Left renal cortex interstitium (tissue), 4 donors: ENCODE results near the gene LCP1. TPM values are rescaled to one million over a fixed set of nuclear protein-coding genes. Genes with fewer than 3 reads are reported as not detected.
"Not testable (repeated sequence)": the region's sequence is repeated elsewhere in the genome, so short reads cannot be mapped to it uniquely, and the experiment has no call there.

Experiments
- DNase-seq, 4 donors: peaks; one replicate each; pipeline ENCODE4 v3.0.0-alpha.2; 2013; ENCODE audit warnings: low read depth in 4 of 4, low spot score in 2 of 4, missing footprints in 1 of 4
- polyA plus RNA-seq, 4 donors: library from polyadenylated mRNA; unstranded; fragments of 120-200 nt; gene quantifications; one replicate each; pipeline ENCODE4 v1.2.1, GENCODE V29; 2013; ENCODE audit not compliant: insufficient read length in 4 of 4

Gene LCP1
- polyA plus RNA-seq, 4 donors, result 6.5 to 13.2 (median 10.5) TPM

DNA sequence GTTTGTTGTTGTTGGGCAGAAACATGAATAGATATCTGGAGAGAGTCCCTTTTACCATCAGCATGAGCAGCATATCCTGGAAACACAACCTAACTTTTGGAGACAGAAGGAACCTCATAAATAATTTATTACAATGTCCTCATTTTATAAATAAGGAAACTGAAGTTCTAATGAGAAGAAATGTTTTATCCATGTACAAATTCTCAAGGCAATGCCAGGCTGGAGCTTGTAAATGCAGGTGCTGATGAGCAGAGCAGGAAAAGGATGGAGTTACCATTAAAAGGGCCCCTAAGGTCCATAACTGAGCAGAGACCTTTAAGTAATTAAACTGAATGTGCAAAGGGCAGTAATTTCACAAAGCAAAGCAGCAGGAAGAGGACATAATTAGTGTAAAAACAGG lies 17.3 kb downstream of the LCP1 start:
- DNase-seq, result no peak

DNA sequence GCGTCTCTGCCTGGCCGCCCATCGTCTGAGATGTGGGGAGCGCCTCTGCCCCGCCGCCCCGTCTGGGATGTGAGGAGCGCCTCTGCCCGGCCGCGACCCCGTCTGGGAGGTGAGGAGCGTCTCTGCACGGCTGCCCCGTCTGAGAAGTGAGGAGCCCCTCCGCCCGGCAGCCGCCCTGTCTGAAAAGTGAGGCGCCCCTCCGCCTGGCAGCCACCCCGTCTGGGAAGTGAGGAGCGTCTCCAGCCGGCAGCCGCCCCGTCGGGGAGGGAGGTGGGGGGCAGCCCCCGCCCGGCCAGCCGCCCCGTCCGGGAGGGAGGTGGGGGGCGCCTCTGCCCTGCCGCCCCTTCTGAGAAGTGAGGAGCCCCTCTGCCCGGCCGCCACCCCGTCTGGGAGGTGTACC lies 19.2 kb downstream of the LCP1 start:
- not testable (repeated sequence) for DNase-seq

DNA sequence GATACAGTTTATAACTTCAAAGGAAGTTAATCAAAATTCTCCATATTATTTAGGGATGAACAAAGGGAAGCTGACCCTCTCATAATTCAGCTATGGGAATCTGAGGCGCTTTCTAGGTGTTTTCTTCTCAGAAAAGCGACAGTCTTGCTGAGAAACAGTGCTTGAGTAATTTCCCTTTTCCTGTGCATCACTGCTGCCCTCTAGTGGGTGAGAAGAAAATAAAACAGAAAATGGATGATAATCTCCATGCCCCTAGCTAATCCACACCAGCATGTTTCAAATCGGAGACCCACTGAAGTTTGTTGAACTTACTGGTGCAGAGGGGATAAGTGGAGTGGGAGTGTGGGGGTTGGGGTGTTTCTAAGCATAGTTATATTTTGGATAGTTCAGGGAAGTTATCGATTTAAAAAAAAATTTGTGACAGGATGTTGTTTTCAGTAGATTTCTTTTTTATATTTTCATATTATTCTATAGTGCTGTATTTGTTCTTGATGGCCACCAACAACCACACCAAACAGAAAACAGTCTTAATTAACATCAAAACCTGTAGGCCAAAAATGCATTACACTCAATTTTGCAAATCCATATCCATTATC lies 21.4 kb downstream of the LCP1 start:
- DNase-seq, result peak in 2 of 4 donors; percentile 48 to 73

DNA sequence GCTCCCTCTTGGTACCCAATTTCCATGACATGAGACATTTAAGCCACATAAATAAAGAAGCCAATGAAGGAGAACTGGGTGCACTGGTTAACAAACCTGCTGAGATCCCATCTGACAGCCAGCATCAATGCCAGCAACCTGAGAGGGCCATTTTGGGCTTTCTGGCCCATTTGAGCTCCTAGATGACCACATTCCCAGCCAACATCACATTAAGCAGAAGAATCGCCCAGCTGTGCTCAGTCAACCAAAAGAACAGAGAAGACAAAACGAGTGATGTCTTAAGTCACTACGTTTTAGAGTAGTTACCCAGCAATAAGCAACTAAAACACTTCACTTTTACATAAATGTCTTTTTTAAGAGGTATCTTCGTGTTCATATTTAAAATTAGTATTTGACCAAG lies 21.9 kb downstream of the LCP1 start:
- DNase-seq, result no peak

DNA sequence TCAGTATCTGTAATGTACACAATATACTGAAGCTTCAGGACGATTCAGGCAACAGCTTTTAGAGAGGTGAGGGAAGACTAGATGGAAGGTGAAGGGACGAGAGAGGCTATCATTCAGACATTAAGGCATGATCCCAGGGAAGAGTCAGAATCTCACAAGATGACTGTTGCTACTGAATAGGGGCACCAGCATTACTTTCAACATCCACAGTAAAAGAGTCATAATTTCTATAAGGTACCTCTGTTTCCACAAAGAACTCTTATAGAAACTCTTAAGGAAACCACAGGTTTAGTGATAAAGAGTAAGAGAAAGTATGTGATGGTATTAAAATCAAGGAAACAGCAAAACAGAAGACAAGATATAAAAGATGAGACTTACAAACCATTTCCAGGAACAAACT lies 23.0 kb downstream of the LCP1 start:
- no peak for DNase-seq

DNA sequence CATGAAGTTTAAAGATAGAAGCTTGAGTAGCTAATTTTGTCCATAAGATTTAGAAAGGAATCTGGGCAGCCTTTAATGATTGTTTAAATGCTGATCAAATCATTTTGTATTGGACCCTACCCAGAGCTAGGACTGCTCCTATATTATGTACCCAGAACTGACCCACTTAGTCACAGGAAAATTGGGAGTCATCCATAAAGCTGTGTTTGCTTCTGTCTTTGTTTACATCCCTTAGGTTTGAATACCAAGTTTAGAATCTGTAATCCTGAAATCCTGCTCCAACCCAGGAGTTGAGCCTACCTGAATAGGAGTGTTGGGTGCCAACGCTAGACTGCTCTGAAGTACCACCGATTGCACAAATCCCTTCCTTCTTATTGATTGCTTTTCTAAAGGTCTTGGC lies 23.8 kb downstream of the LCP1 start:
- DNase-seq, result no peak

DNA sequence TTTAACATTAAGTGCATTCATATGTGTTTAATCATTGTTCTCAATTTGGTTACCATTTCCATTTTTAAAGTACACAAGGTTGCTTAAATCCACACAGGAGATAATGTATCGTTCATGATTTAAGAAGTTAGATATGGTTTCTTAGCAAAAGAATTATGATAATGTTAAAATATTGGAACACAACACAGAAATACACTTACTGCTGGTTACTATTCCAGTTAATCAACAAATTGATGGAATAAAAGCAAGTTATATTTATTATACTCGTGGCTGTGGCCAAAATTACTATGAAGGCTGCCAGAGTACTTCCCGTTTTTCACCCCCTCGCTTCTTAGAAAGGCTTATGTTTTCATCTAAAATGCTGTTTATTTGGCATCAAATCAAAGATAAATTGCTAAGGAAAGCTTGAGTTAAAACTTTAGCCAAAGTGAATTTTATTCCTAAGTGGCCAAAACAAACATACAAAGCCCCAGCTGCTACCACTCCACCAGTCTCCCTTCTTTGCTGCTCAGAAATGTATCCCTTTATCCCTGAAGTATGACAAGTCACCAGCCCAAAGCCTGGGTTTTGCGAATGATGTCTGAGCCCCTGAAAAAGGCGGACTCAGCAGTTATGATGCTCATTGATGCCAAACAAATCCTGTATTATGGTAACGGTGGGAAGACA lies 27.7 kb downstream of the LCP1 start:
- DNase-seq, result peak in 1 of 4 donors; percentile 47

DNA sequence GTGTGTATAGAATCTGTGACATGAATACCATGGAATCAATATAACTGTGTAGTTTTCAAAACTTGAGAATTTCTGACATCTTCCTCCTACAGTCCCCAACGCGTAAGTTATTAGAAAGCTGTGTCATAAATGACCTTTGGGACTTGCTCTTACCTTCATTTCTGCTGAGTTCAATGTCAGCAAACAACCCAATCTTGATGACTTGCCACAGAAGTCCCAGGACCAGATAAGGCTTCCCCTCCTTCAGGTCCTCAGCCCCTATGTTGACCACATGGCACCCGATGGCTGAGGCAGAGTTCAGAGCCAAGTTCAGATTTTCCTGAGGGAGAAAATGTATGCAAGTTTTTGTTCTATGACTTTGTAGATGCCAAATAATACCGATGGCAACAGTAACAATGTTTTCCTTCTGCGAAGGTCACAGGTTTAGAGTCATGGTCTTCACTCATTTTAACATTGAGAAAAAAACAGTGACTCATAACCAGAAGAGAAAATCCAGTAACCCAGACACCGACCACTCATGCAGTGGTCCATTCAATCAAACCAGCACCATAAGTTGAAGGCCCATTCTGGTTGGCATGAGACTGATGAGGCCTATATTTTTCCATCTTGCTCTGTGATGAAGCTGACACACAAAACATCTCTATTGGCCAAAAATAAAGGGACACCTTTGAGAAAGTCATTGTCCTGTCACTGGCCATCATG lies 29.2 kb downstream of the LCP1 start:
- DNase-seq, result no peak

DNA sequence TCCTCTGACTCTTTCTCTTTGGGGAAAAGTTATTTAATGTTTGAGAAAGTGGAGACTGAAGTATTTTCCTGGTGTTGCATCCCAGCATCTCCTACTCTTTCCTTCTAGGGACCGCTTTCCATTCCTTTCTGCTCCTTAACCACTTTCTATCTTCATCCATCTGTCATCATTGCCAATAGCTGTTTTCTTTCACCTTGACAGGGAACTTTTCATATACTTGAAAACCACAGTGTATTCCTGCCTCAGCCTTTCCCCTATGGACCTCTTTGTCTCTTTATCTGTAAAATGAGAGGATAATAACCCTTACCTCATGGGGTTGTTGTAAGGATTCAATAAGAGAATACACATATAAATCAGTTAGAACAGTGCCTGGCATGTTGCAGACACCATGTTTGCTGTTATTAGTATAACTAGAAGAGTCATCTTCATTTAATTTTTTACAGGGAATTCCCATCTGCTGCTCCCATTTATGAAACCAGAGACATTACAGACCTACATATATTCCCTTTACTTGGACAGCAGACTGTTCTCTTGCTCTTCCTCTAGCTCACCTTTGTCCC lies 31.8 kb downstream of the LCP1 start:
- no peak for DNase-seq

DNA sequence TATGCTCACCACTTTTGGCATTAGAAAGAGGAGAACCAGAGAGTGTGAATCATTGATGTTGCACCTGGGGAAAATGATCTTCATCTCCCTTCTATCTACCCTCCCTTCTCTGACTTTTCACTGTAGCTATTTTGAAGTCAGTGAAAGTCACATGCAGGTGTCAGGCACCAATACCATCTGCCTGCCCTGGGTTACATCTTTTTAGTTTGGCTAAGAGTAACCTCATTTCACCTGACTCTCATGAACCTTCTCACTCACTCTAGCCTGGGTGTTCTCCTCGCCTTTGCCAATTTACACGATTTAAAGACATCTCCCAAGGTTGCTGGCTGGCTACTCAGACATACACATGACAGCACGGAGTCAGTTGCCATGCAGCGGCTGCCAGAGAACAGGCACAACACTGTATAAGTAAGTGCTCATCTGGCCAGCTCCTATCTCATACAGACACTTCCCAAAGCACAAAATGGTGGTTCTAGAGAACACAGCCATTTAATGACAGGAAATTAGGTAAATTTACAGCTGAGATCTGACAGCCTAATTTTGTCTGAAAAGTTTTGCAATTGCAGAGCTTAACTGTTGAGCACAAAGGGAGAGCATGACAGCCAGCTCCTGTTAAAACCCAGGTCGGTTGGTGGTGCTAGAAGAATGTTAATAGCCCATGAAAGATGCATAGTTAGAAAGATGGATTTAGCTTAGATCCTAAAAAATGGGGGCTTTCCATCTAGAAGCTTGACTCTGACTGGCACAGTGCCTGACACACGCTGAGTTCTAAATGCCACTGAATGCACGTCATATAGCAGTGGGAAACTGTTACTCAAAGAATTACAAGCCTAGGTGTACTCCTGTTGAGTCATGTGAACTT lies 32.5 kb downstream of the LCP1 start:
- no peak for DNase-seq

DNA sequence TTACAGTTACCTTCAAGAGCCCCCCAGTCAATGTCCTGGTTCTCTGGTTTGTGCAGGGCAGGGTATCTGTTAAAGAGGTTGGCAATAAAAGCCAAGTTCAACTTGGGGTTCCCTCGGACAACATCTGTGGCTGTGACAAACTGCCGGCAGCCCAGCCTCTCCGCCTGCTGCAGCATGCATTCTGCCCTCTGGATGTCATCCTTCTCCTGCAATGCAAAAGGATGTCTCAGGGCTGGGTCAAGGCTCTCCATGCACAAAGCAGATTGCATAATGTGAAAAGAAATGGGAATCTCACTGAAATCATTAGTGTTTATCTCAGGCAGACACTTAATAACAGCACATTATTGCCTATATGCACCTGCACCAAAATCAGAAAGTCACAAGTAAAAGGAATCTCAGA lies 35.1 kb downstream of the LCP1 start:
- DNase-seq, result no peak

DNA sequence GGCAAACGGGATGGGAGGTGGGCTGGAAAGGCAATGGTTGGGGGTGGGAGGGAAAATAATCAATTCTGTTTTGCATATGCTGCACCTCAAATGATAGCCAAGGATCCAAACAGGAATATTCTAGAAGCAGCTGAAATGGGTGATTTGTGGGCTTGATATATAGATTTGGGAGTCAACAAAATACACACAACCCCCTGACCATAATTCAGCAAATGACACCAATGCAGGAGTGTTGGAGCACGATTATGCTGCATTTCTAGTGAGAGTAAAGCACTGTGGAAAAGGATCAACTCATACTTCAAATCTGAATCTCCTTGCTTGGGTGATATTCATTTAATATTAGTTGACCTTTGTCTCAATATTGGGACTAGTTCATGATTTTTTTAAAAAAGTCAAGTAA lies 36.0 kb downstream of the LCP1 start:
- no peak for DNase-seq

DNA sequence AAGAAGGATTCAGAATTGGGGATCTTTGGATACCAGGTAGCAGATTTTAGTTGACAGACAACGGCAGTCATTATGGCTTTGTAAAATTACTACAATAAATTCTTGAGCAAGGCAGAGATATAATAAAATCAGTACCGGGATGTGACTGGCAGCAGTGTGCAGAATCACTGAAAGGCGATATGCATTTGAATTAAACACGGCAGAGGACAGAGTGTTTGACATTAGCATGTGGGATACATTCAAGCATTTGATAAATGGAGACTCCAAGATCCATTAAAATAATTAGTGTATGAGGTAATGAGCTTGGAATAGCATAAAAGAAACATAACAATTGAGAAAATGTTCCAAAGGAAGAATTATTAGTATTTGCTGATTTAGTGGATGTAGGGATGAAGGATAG lies 36.8 kb downstream of the LCP1 start:
- no peak for DNase-seq

DNA sequence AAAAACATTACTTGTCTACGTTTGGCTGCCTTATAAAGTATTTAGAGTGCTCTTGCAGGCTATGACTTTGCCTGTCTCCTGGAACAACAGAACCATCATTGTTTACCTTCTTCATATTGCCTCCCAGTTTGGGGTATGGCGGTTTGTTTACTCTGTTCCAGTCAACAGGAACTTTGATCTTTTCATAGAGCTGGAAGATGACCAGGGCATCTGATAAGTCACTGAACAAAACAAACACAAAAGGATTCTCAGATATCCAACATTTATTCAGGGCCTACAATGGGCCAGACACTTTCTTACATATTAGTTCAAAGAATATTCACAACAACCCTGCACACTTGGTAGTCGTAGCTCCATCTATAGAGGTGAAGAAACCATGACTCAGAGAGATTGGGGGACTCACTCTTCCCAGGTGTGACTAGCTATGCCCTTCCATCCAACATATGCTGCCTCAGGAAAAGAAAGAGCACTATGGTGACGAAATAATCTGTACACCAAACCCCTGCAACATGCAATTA lies 38.7 kb downstream of the LCP1 start:
- DNase-seq, result no peak

DNA sequence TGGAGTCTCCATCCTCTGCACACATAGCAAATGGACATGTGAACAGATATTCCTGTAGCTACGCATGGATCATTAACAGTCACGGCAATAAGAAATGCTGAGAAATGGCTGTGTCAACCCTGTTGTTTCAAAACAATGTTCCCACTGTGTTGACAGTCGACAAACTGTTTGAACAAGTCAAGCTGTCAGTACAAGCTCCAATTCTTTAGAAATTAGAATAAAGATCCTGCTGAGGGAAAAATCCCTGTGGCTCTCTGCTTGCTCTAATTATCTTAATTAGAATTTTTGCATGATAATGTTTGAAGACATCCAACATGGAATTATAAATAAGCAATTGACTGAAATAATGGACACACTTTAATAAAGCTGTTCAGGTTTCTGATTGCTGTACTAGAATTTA lies 39.2 kb downstream of the LCP1 start:
- no peak for DNase-seq

DNA sequence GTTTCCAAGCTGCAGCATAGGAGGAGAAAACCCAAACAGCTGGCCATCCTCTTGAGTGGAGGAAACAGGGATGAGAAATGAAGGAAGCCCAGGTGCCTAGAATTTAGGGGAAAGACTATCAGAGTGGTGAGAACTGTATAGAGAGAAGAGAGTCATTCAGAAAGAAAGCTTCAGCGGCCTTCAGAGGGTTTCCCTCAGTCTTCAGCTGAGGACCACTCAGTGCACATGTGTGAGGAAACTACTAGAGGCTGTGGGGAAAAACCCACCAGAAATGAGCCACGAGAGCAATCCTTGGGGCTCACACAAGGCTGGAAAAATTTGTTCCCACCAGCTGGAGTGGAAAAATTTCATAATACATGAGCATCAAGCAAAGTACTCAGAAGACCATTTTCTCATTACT lies 41.9 kb downstream of the LCP1 start:
- DNase-seq, result no peak

DNA sequence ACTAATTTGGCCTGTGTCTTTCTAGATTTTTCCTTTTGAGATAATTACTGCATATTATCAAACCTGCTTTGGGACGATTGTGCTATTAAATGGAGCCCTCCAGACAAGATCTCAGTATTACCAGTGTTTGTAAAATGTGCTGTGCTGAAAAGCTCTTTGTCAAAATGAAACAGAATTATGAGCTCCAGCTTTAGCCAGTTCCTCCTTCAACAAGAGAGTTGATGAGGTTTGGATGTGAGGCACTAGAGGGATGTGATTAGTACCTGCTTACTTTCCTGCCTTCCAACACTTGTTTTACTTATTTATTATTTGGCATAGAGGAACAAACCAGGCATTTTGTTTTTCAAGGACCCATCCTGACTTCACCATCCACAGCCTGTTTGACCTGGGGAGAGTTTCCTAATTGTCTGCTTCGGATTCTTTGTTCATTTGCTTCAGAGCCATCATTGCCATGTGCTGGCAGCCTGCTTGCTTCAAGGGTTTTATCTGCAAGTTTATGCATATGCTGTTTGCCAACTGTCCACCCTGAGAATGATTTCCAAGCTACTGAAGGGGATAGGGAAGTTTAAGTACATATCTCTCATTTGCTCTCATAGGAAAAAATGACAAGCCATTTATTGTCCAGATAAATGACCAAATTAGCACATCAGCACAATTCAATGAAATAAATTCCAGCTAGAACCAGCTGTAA lies 44.2 kb downstream of the LCP1 start:
- no peak for DNase-seq

DNA sequence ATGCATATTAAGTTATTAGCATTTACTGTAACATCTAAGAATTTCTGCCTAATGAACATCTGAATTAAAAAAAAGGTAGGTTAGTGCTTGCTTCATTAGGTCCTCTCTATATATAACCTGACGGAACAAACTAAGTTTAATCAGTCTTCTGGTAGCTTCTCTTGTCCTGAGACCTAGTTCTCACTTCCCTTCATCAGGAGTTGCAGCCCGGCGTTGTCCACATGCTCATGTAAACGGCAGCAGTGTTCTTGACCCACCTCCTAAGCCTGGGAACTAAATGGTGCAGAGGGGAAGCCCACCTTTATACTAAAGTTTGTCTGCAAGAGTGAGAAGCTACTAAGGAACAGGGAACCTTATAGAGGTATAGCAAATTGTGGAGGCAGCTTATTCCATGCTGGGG lies 45.3 kb downstream of the LCP1 start:
- no peak for DNase-seq

DNA sequence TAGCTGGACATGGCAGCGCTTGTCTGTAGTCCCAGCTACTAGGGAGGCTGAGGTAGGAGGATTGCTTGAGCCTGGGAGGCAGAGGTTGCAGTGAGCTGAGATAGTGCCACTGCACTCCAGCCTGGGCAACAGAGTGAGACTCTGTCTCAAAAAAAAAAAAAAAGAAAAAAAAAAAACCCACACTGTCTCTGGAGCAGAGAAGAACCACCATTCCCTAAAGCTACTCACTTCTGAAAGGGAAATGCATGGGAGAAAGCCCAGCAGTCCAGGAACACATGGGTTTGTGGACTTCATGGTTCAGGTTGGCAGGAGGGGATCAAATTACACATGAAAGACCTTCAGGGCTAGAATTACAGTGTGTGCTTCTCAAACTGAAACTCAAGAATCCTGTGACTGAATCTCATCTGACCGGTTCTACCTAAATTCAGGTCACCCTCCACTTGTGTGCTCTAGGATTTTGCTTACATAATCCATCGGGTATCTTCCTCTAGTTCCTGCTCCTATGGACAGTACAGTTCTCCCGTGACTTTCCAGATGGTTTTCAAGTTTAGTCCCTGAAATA lies 46.9 kb downstream of the LCP1 start:
- peak in 2 of 4 donors; percentile 57 to 78 for DNase-seq

DNA sequence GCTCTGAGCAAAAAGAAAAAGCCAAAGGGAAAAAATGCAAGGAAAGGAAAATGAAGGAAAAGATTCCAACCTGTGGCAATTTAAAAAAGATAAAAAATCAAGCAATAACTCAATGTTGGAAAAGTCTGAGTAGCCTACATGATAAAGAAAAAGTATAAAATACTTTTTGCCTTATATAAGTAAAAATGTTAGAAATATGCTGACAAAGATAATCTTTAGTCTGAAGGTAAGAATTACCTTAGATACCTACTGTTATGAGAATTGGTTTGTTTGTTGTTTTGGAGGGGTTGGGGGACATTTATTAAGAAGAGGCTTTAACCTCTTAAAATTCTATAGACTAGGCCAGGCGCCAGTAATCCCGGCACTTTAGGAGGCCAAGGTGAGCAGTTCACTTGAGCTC lies 47.5 kb downstream of the LCP1 start:
- no peak for DNase-seq
